LoVo (cell line): ENCODE measurements around the gene TMEM51.

Experiments
- DNase-seq: peaks from one replicate; pipeline ENCODE4 v3.0.0-alpha.2; 2016; ENCODE audit warnings: low spot score

TMEM51 gene, protein sequence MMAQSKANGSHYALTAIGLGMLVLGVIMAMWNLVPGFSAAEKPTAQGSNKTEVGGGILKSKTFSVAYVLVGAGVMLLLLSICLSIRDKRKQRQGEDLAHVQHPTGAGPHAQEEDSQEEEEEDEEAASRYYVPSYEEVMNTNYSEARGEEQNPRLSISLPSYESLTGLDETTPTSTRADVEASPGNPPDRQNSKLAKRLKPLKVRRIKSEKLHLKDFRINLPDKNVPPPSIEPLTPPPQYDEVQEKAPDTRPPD

GRCh38 chr1:15153184-15153841 is at the start of gene TMEM51:
TMEM51 (plus strand) TSS chr1:15153747; CDS start chr1:15215088, 61,341 bp downstream.
- DNase-seq, result peak; percentile 82

GRCh38 chr1:15103906-15104305 is 49.6 kb upstream of the TMEM51 start:
- no peak for DNase-seq

DNA sequence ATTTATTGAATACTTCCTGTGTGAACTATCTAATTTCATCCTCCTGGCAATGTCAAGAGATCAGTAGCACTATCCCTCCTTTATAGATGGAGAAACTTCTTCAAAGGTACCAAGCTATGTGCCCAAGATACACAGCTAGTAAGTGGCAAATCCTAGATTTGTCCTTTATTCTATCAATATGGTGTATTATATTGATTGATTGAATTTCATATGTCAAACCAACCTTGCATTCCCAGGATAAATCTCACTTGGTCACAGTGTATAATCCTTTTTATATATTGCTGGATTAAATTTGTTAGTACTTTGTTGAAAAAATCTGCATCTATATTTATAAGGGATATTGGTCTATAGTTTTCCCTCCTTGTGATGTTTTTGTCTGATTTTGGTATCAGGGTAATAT is 48.8 kb upstream of the TMEM51 start:
- no peak for DNase-seq

DNA sequence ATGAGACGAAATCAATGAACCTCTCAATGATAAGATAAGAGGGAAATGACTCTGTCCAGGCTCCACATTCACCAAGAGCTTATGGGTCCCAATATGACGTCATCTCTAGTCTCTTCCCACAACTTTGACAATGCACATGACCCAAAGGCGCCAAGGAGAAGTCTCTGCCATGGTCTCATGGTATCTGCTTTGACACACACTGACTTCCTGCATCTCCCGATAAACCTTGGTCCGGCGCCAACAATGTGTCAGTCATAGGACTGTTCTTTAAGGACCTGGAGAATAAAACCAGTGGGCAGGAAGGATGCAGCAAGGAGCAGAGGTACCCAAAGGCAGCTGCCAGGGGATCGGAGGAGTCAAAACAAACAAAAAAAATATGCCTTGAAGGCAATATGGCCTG is 46.9 kb upstream of the TMEM51 start:
- DNase-seq, result no peak

DNA sequence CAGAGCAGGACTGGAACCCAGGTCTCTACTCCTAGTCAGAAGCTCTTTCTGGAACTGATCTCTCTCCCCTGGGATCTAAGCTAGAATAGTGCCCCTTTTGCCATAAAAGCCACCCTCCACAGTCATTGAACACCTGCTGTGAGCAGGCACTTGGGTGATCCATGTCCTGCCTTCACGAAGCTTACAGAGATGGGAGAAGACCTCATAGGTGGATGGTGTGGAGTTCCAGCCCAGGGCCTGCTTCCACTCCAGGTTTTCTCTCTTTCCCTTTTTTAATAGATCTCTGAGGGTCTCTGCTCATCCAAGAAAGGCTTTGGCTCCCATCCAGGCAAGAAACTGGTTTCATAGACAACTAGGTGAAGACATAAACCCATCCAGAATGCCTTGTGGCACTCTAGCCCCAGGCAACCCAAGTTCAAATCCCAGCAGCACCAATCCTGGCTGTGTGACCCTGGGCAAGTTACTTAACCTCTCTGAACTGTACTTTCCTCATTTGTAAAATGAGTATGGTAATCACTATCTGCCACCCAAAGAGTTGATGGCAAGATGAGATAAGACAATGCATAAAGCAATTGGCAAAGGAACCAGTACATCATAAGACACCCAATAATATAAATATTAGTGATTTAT is 46.4 kb upstream of the TMEM51 start:
- no peak for DNase-seq

DNA sequence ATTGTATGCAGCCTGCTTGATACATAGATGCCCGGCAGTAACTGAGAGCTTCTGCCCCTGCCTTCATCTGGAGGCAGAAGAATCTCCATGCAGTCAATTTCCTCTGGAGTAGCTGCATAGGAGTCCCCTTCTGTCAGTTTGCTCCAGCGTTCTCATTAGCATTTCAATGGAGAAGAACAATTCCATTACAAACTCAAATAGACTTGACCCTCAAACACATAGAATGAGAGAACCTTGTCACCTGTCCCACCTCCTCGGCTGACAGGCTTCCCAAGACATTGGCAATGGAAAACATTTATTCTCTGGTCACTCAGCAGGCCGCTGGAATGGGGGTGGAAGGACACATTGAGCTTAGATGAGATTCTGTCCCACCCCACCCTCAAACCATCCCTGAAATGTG is 45.6 kb upstream of the TMEM51 start:
- no peak for DNase-seq

DNA sequence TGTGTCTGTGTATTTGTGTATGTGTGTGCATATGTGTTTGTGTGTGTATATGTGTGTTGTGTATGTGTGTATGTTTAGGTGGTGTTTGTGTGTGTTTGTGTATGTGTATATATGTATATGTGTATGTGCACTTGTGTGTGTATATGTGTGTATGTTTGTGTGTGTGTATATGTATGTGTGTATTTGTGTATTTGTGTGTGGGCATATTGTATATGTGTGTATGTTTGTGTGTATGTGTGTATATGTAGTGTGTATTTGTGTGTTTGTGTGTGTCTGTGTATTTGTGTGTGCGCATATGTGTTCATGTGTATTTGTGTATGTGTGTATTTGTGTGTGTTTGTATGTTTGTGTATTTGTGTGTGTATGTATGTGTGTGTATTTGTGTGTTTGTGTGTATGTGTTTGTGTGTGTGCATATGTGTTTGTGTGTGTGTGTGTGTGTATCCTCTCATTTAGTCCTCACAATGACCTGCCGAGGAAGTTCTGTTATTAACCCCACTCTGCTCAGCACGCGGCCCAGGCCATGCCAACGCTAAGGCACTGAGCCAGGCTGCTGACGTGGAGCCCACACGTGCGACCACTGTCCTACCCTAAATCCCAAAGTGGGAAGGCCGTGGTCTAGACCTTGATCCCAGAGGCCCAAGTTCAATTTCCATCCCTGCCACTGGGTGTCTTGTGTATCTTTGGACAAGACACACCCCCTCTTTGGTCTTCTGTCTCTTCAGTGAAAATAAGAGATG is 43.2 kb upstream of the TMEM51 start:
- DNase-seq, result no peak

DNA sequence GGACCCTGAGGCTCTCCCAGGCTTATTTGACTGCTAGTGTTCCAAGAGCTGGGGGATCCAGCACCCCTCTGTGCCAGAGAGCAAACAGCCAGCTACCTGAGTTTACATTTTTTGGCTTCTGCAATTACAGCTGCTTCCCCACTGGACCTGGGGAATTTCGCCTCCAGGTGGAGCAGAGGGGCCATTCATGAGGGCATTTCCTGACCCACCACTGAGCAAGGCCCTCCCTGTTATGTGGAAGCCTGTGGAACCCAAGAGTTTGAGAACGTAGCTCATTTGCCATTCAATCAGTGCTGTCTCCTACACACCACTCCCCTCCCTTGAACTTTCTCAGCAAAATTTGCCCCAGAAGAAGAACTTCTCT is 42.7 kb upstream of the TMEM51 start:
- no peak for DNase-seq

- DNase-seq, result no peak
Measured at GRCh38 chr1:15113146-15113545, 40.4 kb upstream of the TMEM51 start.

DNA sequence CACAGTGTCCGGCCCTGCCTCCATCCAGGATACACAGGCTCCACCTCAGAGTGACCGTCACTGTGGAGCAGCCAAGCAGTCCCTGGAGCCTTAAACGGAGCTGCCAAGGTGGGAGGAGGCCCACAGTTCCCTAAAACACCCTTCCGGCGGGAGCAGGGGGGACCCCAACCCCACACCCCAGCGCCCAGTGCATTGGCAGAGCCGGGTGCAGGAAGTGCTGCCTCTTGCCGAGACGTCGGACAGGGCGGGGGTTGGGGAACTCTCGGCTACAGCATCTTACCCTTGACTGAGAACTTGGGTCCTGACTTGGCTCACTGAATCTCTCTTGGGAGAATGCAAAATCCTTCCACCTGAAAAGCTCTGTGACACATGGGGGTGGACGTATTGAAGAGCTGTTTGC is 38.7 kb upstream of the TMEM51 start:
- no peak for DNase-seq

DNA sequence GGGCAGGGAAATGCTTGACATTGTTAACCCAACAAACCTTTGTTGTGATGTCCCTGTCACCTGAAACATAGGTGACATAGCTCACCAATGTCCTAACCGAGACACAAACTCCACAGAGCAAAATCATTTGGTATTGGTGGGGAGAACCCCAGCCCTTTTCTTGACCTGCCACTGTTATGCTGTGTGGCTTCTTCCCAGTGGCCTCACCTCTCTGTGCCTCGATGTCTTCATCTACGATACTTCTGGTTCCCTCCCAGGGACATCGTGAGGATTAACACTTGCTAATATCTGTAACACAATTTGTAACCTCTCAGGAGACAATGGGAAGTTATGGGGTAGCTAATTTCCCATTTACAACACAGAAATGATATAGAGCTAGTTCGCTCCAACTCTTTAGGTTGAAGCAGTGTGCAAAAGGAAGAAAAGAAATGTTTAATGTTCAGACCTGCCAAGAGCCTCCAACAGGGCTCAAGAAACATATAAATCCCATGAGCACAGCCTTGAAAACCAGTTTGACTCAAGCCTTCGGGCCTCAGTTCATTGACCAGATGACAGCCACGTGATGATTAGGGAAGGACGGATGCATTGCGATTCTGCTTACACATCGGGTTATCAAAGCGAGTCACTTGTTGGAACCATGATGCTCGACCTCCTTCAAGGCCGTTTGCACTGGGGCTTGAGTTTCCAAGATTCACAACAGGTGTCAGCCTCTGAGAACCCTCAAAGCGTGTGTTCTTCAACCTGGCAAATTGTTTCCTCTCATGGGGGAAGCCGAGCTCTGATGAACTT is 37.8 kb upstream of the TMEM51 start:
- DNase-seq, result no peak

DNA sequence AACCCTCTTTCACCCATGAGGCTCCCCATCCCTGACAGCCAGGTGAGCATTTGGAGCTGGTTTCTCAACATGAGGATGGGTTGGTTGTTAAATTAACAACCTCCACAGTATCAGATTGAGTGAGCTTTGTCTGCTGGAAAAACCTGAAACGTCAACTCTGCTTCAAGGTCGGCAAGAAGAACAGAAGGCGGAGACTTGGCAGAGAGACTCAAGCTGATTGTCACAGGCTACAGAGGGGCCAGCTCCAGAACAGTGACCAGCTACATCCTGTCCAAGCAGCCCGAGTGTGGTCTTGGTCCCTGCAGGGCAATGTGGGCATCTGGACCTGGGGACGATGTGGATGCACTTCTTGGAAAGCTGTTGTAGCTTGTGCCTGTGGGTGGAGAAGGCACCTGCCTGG is 36.6 kb upstream of the TMEM51 start:
- DNase-seq, result no peak

GRCh38 chr1:15117671-15118325 is 35.7 kb upstream of the TMEM51 start:
- no peak for DNase-seq

DNA sequence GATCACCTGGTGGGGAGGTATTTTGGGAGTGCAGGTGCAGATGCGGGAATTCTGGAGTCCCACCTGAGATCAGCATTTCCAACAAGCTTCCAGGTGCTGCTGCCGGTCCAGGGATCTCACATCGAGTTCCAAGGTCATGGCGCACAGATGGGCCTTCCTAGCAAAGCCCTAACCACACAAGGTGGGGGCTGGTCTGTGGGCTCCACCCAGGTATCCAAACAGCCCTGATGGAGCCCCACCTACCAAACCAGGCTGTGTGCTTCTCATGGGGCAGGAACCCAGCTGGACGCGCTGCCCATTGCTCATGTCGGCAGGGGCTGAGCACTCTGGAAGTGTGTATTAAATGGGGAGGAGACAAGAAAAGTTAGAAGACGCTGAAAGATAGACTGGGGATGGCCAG is 35.0 kb upstream of the TMEM51 start:
- DNase-seq, result no peak

- DNase-seq, result no peak
Measured at GRCh38 chr1:15120251-15120945, 33.1 kb upstream of the TMEM51 start.

GRCh38 chr1:15122331-15122730 is 31.2 kb upstream of the TMEM51 start:
- no peak for DNase-seq

DNA sequence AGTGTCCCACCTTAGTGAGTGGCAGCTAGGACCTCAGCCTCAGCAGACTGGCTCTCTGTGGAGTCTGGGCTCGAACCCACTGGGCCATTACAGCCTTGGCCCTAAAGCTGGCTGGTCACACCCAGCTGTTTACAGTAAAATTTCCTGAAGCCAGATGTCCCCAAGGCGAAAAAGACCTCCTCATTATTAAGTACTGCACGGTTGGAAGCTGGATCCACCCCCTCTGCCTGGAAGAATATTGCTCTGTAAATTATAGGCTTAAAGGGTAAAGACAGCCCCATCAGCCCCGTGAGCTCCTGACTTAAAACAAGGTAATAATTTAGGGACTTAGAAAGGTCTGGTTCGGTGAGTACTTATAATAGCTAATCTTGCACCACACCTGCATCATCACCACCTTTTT is 30.3 kb upstream of the TMEM51 start:
- DNase-seq, result no peak

DNA sequence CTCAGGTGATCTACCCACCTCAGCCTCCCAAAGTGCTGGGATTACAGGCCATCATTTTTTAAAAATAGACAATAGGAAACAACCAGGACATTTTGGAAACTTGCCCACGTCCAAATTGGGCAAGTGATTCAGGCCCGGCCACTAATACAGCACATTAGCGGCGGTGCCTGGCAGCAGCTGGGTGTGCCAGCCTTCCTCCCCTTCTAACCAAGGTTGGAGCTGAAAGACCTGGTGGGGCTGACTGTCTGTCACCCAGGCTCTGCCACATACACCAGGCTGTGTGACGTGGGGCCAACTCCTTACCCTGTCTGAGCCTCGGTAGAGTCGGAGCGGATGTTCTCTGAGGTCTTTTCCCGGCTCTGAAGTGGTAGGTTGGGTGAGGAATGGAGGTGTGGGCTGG is 29.6 kb upstream of the TMEM51 start:
- DNase-seq, result no peak

DNA sequence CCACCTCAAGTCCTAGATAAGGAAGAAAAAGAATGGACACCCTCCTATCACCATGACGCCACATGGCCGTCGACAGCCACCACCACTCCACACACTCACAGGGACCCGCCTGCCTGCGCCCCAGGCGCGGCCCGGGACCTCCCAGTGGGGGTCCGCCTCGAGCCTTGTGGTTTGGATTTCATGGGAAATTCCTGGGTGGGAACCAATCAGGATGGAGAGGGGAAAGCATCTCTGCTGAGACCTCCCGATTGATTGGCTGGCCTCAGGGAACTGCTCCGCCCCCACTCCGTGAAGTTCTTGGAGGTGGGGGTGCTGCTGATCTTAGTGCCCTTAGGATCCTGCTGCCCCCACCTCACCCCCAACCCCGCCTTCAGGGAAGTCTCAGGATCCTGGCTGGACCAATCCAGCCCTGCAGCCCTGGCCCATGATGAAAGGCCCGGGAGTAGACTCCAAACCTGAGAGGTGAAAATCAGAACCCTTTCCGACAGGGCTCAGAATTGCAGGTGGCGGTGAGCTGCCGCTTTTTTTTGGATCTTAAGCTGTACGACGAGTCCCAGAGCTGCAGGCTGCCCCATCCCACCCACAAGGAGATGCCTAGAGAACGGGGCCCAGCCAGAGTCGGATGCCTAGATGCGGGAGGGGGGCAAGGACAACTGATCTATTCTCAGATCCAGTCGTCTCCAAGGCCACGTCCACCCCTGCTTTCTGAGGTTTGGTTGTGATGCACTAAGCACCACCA is 29.0 kb upstream of the TMEM51 start:
- no peak for DNase-seq

DNA sequence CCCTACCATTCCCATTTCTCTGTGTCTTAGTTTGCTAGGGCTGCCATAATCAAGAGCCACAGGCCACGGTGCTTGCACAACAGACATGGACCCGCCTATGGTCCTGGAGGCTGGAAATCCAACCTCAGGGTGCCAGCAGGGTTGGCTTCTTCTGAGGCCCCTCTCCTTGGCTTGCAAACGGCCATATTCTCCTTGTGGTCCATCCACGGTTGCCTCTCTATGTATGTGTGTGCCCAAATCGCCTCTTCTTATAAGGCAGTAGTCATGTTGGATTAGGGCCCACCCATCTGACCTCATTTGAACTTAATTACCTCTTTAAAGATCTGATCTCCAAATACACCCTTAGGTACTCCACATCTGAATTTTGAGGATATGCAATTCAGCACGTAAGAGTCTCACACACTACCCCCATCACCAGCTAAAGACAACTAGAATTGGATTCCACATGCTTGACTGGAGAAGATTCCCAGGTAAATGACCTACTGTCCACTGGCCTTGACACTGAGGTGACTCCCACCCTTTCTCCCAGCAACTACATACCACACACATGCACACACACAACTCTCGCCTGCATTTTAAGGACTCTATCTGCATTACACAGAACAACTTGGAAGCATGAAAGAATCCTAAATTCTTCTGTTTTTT is 28.3 kb upstream of the TMEM51 start:
- DNase-seq, result no peak
